GM18498 (cell line): Measurements from ENCODE around the gene AKT3.
"Not testable (repeated sequence)": the region's sequence is repeated elsewhere in the genome, so short reads cannot be mapped to it uniquely, and the experiment has no call there.

Experiments used
- ATAC-seq: cut with Tn5 transposase; IDR thresholded peaks from one replicate; pipeline ENCODE4 v1.9.1; 2021; ENCODE audit warnings: mild to moderate bottlenecking, moderate library complexity; ENCODE audit not compliant: unreplicated experiment

Gene AKT3

DNA sequence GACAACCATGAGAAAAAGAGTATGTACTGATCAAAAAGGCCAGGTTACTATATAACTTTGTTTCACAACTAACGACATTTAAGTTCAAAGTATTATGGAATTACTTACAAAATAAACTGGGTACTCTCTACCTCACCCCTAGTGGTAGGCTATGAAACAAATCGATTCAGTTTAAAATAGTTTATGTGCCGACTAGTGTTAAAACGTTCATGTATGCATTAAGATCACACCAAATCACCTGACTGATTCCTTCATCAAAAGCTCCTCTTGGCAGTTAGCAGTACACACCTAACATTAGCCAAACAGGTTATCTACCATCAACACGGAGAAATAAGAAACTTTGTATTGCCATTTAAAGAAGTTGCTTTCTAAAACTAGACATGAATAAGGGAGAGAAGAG, 137.1 kb downstream of the AKT3 start:
- ATAC-seq, result no peak

GRCh38 chr1:243712242-243712641, 137.8 kb downstream of the AKT3 start:
- no peak for ATAC-seq

DNA sequence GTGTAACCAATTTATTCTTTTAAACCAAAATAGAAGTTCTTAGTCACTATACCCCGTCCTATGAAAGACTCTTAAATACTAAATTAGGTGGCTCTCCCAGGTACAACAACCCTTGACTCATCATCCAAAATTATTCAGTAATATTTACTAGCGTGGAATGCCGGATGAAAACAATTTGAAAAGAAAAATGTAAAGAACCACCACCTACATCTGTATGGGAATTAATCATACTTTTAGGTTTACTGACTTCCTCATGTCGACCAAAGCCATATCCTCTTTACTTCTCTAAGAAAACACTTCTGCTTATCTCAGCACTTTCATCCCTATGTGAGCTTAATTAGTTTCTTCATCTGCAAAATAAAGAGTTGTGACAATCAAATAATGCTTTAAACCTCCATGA, 139.6 kb downstream of the AKT3 start:
- ATAC-seq, result no peak

DNA sequence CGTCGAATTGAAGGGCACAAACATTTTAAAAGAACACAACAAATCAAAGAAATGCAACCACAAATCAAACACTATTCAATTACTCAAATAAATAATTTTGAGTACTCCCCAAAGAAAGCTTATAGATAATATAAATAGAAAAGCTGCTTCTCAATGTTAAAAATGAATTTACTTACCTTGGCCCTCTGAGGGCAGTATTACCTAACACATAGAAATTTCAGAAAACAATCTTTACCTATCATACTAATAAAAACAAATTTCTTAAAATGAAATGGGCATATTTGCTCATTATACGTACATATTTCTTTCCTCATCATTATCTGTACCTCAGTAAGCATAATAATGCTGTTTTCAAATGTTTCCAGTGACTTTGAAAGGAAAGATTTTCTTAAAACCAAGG, 141.8 kb downstream of the AKT3 start:
- ATAC-seq, result no peak

DNA sequence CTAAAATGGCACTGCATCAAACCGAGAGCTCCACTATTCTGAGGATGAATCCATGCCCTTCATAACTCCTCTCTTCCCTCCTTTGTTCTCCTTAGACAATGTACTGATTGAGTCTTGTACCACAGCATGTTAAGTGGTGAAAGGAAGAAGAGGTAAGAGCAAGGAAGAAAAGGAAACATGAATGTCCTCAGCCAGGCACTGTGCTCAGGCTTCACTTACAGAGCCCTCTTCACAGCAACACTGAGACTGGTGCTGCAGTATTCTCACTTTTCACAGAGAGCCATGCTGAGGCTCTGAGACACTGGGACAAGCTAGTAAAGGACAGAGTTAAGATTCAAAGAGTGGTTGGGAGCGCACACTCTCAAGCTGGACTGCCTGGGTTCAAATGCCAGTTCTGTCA, 143.5 kb downstream of the AKT3 start:
- ATAC-seq, result no peak

DNA sequence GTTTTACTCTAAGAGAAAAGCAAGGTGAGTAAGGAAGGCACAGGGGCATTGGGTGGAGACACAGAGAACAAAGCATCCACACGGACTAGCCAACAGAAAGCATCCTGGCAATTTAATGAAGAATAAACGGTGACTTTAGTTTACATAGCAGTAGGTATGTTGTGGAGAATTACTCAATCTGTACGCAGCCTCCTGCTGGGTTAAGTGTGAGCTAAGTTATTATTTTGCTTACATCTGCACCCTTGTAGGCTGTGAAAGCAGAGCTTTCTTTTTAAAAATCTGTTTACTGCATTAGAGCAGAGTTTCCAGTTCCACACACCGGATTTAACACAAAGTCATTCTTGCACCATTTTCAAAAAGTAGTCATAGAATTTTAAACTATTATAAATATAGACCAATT, 144.5 kb downstream of the AKT3 start:
- no peak for ATAC-seq

DNA sequence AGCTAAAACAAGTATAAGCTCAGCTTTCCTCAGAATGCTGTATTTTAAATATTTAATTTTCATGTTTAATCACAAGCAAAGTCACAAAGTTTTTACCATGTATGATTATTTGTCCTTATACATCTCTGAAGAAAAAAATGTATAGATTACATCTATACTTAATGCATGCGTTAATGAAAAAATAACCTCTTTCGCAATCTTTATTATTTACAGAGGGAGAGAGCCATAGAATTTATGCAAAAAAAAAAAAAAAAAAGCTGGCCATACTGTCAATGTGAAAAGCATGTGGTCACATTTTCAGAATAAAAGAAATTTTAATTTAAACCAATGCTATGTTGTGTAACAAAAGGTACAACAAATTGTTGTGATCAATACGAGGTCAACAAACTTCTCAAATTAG, 148.2 kb downstream of the AKT3 start:
- no peak for ATAC-seq

DNA sequence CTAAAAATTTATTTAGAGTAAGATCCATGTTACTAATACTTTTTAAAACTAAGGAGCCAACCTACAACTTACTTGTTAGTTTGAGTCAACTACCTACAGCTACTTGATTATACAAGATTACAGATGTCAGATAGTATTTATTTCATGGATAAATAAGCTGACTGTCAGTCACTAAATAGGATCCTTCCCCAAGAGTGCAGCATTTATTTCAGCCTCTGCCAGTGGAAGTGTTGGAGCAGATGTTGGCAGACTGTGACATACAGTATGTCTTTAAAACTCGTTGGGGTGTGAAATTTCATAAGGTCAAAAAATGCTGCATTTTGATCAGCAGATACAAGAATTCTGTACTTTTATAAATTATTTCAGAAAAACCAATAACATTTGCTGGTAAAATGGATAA, 156.2 kb downstream of the AKT3 start:
- ATAC-seq, result no peak

DNA sequence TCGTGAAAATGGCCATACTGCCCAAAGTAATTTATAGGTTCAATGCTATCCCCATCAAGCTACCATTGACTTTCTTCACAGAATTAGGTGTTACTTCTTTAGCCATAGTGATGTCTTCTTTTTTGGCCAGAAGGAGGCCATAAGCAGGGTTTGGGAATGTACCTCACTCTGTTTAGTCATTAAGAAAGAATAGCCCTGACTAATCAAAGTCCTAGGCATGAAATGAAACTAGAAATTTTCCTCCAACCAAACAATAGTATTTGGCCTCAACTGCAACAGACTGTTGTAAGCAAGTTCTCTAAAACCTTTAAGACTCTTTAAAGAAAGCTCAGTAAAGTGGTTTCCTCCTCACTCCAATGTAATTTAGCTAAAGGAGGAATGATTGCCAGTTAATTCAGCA, 163.9 kb downstream of the AKT3 start:
- ATAC-seq, result no peak

GRCh38 chr1:243680860-243681259, 169.2 kb downstream of the AKT3 start:
- ATAC-seq, result no peak

DNA sequence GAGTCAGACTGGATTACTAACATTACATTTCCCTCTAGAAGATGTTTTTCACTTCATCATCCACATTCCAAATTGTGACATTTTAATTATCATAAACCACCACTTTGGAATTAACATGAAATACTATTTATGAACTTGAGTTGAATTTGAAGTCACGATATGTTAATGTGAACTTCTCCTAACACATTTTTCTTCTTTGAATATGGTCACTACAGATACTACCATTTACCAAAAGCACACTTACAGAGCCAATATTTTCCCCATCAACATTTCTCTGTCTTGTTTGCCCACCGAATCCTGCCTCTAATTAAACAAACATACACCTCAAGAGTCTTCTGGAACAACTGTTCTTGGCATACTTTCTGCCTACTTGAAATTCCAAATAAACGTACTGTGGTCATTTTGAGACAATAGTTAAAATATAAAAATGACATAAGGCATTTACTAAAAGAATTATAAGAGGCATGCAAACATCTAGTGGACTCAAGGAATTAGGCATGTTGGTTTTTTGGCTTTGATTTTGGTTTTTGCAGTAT, 177.4 kb downstream of the AKT3 start:
- ATAC-seq, result no peak

GRCh38 chr1:243667591-243667990, 182.5 kb downstream of the AKT3 start:
- no peak for ATAC-seq

GRCh38 chr1:243667133-243667532, 182.9 kb downstream of the AKT3 start:
- ATAC-seq, result no peak

- no peak for ATAC-seq
Observed at GRCh38 chr1:243663651-243664050, 186.4 kb downstream of the AKT3 start.

GRCh38 chr1:243662169-243662568, 187.9 kb downstream of the AKT3 start:
- not testable (repeated sequence) for ATAC-seq

- ATAC-seq, result no peak
Observed at GRCh38 chr1:243658594-243659105, 191.4 kb downstream of the AKT3 start.

- no peak for ATAC-seq
Observed at GRCh38 chr1:243657793-243658192, 192.2 kb downstream of the AKT3 start.

- ATAC-seq, result not testable (repeated sequence)
Observed at GRCh38 chr1:243649530-243649929, 200.5 kb downstream of the AKT3 start.

DNA sequence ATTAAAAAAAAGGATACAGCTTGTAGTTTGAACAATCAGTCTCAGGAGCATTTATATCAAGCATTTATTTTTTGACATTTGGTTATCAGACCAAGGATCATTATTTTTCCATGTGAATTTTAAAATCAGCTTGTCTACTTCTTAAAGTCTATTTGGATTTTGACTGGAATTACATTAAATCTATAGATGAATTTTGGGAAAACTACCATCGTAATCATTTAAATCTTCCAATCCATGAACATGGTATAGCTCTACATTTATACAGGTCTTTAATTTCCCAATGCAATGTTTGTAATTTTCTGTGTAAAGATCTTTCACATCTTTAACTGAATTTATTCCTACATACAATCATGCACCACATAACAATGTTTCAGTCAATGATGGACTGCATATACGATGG, 203.2 kb downstream of the AKT3 start:
- no peak for ATAC-seq

GRCh38 chr1:243645281-243645680, 204.8 kb downstream of the AKT3 start:
- ATAC-seq, result no peak

- no peak for ATAC-seq
Observed at GRCh38 chr1:243642936-243643335, 207.1 kb downstream of the AKT3 start.

DNA sequence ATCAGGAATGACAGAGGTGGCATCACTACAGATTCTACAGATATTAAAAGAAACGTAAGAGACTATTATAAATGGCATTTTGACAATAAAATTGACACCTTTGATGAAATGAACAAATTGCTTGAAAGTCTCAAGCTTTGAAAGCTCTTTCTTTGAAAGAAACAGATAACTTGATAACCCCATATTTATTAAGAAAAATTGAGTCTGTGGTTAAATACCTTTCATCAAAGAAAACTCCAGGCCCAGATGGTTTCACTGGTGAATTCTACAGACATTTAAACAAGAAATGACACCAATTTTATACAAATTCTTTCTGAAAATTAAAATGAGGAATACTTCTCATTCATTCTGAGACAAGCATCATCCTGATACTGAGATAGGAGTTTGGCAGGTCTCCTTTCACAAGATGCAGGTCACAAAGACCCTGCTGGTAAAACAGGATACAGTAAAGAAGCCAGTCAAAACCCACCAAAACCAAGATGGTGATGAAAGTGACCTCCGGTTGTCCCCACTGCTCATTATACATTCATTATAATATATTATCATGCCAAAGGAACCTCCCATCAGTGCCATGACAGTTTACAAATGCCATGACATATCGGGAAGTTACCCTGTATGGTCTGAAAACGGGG, 210.9 kb downstream of the AKT3 start:
- no peak for ATAC-seq

GRCh38 chr1:243638186-243638585, 211.9 kb downstream of the AKT3 start:
- ATAC-seq, result no peak
